Mucosa of rectum (tissue), 2 donors: ENCODE results near the gene FAM234B.

Experiments
- H3K27ac ChIP-seq, 2 donors: one replicate each; pipeline ENCODE4 v1.7.0; 2013; ENCODE audit warnings: inconsistent platforms in 2 of 2, low read depth in 2 of 2, low read length in 2 of 2
- H3K27me3 ChIP-seq, 2 donors: one replicate each; pipeline ENCODE4 v1.7.0; 2013; ENCODE audit warnings: low read length in 2 of 2; ENCODE audit not compliant: control insufficient read depth in 2 of 2, insufficient read depth in 2 of 2
- H3K36me3 ChIP-seq, 2 donors: one replicate each; pipeline ENCODE4 v1.7.0; 2013; ENCODE audit warnings: low read length in 2 of 2; ENCODE audit not compliant: control insufficient read depth in 2 of 2, insufficient read depth in 2 of 2
- H3K4me1 ChIP-seq, 2 donors: one replicate each; pipeline ENCODE4 v1.7.0; 2013; ENCODE audit warnings: low read length in 2 of 2, mild to moderate bottlenecking in 1 of 2; ENCODE audit not compliant: control insufficient read depth in 2 of 2, insufficient read depth in 2 of 2
- H3K4me3 ChIP-seq, 2 donors: one replicate each; pipeline ENCODE4 v1.7.0; 2013; ENCODE audit warnings: low read length in 2 of 2
- H3K9ac ChIP-seq, 2 donors: one replicate each; pipeline ENCODE4 v1.7.0; 2013; ENCODE audit warnings: low read length in 2 of 2, low read depth in 1 of 2, mild to moderate bottlenecking in 1 of 2
- H3K9me3 ChIP-seq, 2 donors: one replicate each; pipeline ENCODE4 v1.7.0; 2013; ENCODE audit warnings: low read length in 2 of 2; ENCODE audit not compliant: control insufficient read depth in 2 of 2
- donor health status: healthy.
- donor health status: Normal muscosa, but diverticular disease.

The FAM234B gene

GRCh38 chr12:13000925-13001774 is 43.0 kb upstream of the FAM234B start:
- no peaks in the 10 kb centered on the region for H3K9me3 ChIP-seq
- H3K36me3 ChIP-seq, result no peaks in the 10 kb centered on the region
- H3K27me3 ChIP-seq, result peaks cover 3 to 8% of the 10 kb centered on the region in 2 donors
- H3K4me1 ChIP-seq, result peaks cover 12 to 24% of the 10 kb centered on the region in 2 donors
- peak overlapping the region; percentile 67 to 81 for H3K4me3 ChIP-seq
- H3K27ac ChIP-seq, result peak overlapping the region; percentile 81 to 83
- peak overlapping the region; percentile 76 to 83 for H3K9ac ChIP-seq

GRCh38 chr12:13001775-13002040 is 42.5 kb upstream of the FAM234B start:
- Histone ChIP-seq H3K4me3 (peak overlapping the region; percentile 67), H3K9me3 (no peaks in the 10 kb centered on the region), H3K27me3 (peaks cover 3 to 8% of the 10 kb centered on the region in 2 donors), H3K9ac (peak overlapping the region in 1 of 2 donors; percentile 76), H3K36me3 (no peaks in the 10 kb centered on the region), H3K4me1 (peaks cover 12 to 24% of the 10 kb centered on the region in 2 donors), H3K27ac (peak overlapping the region in 1 of 2 donors; percentile 83)

- Histone ChIP-seq H3K27me3 (peaks cover 3 to 8% of the 10 kb centered on the region in 2 donors), H3K27ac (no peak overlapping the region), H3K9ac (no peak overlapping the region), H3K9me3 (no peaks in the 10 kb centered on the region), H3K4me1 (peaks cover 12 to 24% of the 10 kb centered on the region in 2 donors), H3K4me3 (no peak overlapping the region), H3K36me3 (no peaks in the 10 kb centered on the region)
Observed at GRCh38 chr12:13002301-13003097, 41.7 kb upstream of the FAM234B start.

GRCh38 chr12:13004361-13004760 is 39.8 kb upstream of the FAM234B start:
- Histone ChIP-seq H3K27me3 (peaks cover 3 to 8% of the 10 kb centered on the region in 2 donors), H3K4me1 (peaks cover 5 to 17% of the 10 kb centered on the region in 2 donors), H3K27ac (no peak overlapping the region), H3K36me3 (no peaks in the 10 kb centered on the region), H3K4me3 (no peak overlapping the region), H3K9me3 (no peaks in the 10 kb centered on the region), H3K9ac (no peak overlapping the region)

- Histone ChIP-seq H3K9ac (no peak overlapping the region), H3K4me3 (no peak overlapping the region), H3K27me3 (peaks cover 3 to 8% of the 10 kb centered on the region in 2 donors), H3K9me3 (no peaks in the 10 kb centered on the region), H3K27ac (no peak overlapping the region), H3K4me1 (peaks cover 5 to 11% of the 10 kb centered on the region in 2 donors), H3K36me3 (no peaks in the 10 kb centered on the region)
Observed at GRCh38 chr12:13004986-13005385, 39.2 kb upstream of the FAM234B start.

- Histone ChIP-seq H3K9ac (no peak overlapping the region), H3K27ac (no peak overlapping the region), H3K4me1 (peaks cover 2 to 7% of the 10 kb centered on the region in 2 donors), H3K9me3 (no peaks in the 10 kb centered on the region), H3K27me3 (peaks cover 3 to 8% of the 10 kb centered on the region in 2 donors), H3K4me3 (no peak overlapping the region), H3K36me3 (no peaks in the 10 kb centered on the region)
Observed at GRCh38 chr12:13005649-13006048, 38.5 kb upstream of the FAM234B start.

GRCh38 chr12:13007496-13008233 is 36.5 kb upstream of the FAM234B start:
- Histone ChIP-seq H3K4me1 (no peaks in the 10 kb centered on the region), H3K27ac (no peak overlapping the region), H3K4me3 (no peak overlapping the region), H3K9ac (no peak overlapping the region), H3K27me3 (peaks cover 0 to 5% of the 10 kb centered on the region in 2 donors), H3K9me3 (no peaks in the 10 kb centered on the region), H3K36me3 (no peaks in the 10 kb centered on the region)

GRCh38 chr12:13008741-13009380 is 35.3 kb upstream of the FAM234B start:
- no peak overlapping the region for H3K27ac ChIP-seq
- H3K9me3 ChIP-seq, result no peaks in the 10 kb centered on the region
- H3K9ac ChIP-seq, result no peak overlapping the region
- no peaks in the 10 kb centered on the region for H3K36me3 ChIP-seq
- H3K4me1 ChIP-seq, result no peaks in the 10 kb centered on the region
- no peaks in the 10 kb centered on the region for H3K27me3 ChIP-seq
- no peak overlapping the region for H3K4me3 ChIP-seq

- Histone ChIP-seq H3K9ac (no peak overlapping the region), H3K9me3 (no peaks in the 10 kb centered on the region), H3K27ac (no peak overlapping the region), H3K36me3 (no peaks in the 10 kb centered on the region), H3K4me3 (no peak overlapping the region), H3K27me3 (no peaks in the 10 kb centered on the region), H3K4me1 (no peaks in the 10 kb centered on the region)
Observed at GRCh38 chr12:13011098-13011497, 33.1 kb upstream of the FAM234B start.
